Stimulated activated naive CD8-positive, alpha-beta T cell treated with anti-CD3 and anti-CD28 coated beads, Interleukin-15, Interleukin-2, amounts not matched to agents 100 ng/mL and 50 ng/mL, for 24 hours (primary cell): ENCODE measurements around the gene XIRP2.

ENCODE experiments used
- H3K27ac Mint-ChIP-seq: one replicate; pipeline ENCODE4 v1.8.0; 2021; ENCODE audit warnings: mild to moderate bottlenecking, mixed read lengths
- H3K27me3 Mint-ChIP-seq: one replicate; pipeline ENCODE4 v1.8.0; 2021; ENCODE audit warnings: mixed read lengths
- H3K36me3 Mint-ChIP-seq: one replicate; pipeline ENCODE4 v1.8.0; 2021; ENCODE audit warnings: low read depth, mixed read lengths
- H3K4me1 Mint-ChIP-seq: one replicate; pipeline ENCODE4 v1.8.0; 2021; ENCODE audit warnings: low read depth, mixed read lengths
- H3K4me3 Mint-ChIP-seq: one replicate; pipeline ENCODE4 v1.8.0; 2021; ENCODE audit warnings: mild to moderate bottlenecking, mixed read lengths
- H3K9me3 Mint-ChIP-seq: one replicate; pipeline ENCODE4 v1.8.0; 2021; ENCODE audit warnings: mixed read lengths

XIRP2 gene

DNA sequence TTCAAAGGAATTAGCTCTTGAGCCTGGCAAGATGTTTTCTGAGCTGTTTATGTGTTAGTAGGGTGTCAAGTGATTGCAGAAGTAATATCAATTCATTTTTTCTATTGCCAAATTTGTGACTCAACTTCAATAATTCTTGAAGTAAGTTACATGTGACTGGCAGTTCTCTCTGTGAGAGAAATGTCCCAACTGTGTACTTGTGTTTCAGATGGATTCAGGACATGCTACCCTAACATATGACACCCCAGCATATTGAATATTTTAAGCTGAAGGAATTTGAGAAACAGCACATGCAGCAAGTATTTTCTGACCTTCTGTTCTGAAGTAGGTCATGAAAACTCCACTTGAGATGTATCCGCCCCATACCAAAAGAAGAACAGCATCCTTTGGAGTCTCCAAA is 263.6 kb downstream of the XIRP2 start:
- Mint-ChIP-seq H3K27me3 (no peaks in the 10 kb centered on the region), H3K9me3 (no peaks in the 10 kb centered on the region), H3K27ac (no peak overlapping the region), H3K36me3 (no peaks in the 10 kb centered on the region), H3K4me3 (no peak overlapping the region), H3K4me1 (no peaks in the 10 kb centered on the region)

DNA sequence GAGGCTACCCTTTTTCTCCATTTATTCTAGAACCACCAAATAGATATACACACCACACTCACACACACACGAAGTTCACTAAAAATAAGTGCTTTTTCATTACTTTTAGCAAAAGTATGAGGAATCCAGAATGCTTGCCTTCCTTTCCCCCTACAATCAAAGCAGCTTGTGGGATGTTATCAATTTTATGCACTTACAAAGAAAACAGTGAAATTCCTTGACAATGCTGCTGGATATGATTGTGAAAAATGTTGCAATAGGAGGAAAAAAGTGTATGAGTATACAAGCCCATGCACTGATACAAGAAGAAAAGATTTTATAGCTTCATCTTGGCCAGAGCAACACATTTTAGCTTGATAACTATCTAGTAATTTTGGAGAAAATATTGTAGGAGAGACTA is 269.2 kb downstream of the XIRP2 start:
- no peaks in the 10 kb centered on the region for H3K9me3 Mint-ChIP-seq
- no peaks in the 10 kb centered on the region for H3K36me3 Mint-ChIP-seq
- no peaks in the 10 kb centered on the region for H3K27me3 Mint-ChIP-seq
- H3K4me1 Mint-ChIP-seq = no peaks in the 10 kb centered on the region
- H3K27ac Mint-ChIP-seq = no peak overlapping the region
- H3K4me3 Mint-ChIP-seq = no peak overlapping the region

DNA sequence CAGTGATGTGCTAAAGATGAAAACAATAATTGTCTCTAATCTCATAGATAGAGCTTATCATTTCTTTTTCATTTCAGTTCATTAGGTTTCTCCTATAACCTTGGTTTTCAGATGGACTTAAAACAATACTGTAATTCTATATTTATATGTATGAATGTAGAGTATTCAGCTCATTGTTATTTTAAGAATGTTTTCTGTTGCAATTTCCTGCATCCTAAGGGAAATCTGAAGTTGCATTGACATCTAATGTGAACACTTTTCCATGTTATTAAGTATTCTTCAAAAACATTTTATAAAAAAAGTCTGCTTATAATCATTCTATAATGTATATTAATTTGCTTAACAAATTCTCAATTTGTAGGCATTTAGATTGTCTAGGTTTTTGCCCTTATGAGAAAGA is 288.9 kb downstream of the XIRP2 start:
- Mint-ChIP-seq H3K4me1 (no peaks in the 10 kb centered on the region), H3K4me3 (no peak overlapping the region), H3K27me3 (no peaks in the 10 kb centered on the region), H3K36me3 (no peaks in the 10 kb centered on the region), H3K27ac (no peak overlapping the region), H3K9me3 (peaks cover 13% of the 10 kb centered on the region)

DNA sequence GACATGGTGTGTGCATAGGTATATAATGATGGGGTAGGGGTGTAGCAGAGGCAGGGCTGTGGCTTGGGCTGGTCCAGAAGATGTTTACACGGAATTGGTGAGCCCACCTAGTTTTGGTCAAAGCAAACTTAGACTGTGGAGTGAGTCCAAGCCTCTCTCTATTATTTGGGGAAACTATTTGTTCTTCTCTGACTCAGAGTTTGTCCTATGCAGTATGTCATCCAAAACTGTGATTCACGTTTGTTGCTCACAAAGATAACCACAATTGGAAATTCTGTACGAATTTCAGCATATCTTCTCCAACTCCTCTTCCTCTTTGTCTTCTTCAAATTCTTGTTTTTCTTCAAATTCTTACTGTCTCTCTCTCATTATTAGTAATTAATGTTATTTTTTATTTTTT is 292.9 kb downstream of the XIRP2 start:
- Mint-ChIP-seq H3K36me3 (no peaks in the 10 kb centered on the region), H3K4me1 (no peaks in the 10 kb centered on the region), H3K9me3 (no peaks in the 10 kb centered on the region), H3K27me3 (no peaks in the 10 kb centered on the region), H3K4me3 (no peak overlapping the region), H3K27ac (no peak overlapping the region)

DNA sequence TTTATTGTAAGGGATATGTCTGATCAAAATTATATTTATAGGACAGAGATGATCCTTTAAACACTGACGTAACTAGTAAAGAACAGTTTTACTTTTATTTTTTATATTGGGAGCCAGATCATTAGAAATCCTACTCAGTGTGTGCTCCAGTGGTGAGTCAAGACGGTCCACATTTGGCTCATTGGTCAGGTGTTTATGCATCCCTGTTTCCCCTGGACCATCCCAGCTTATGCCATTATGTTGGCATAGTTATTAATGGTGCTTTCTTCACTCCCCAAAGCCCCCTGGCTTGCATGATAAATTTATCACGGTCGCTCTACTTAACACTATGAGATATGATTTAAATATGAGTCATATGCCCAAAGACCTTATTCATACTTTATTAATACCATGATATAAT is 293.4 kb downstream of the XIRP2 start:
- no peaks in the 10 kb centered on the region for H3K36me3 Mint-ChIP-seq
- H3K4me3 Mint-ChIP-seq = no peak overlapping the region
- no peaks in the 10 kb centered on the region for H3K4me1 Mint-ChIP-seq
- H3K9me3 Mint-ChIP-seq = no peaks in the 10 kb centered on the region
- no peaks in the 10 kb centered on the region for H3K27me3 Mint-ChIP-seq
- no peak overlapping the region for H3K27ac Mint-ChIP-seq

DNA sequence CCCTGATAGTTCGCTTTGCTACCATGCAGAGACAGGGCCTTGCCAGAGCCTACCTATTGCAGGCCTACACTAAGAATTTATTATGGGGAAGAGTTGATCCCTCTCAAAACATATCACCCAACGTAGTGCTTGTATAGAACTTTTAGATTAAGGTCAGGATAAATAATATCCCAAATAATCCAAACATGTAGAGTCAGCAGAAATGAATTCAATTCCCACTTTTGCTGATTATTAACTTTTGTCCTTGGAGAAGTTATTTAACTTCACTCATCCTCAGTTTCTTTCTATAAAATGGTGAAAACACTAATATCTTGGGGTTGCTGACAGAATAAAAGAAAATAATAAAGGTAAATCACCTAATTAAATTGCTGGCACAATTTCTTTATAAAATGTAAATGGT is 294.1 kb downstream of the XIRP2 start:
- no peak overlapping the region for H3K4me3 Mint-ChIP-seq
- no peaks in the 10 kb centered on the region for H3K36me3 Mint-ChIP-seq
- H3K27me3 Mint-ChIP-seq = no peaks in the 10 kb centered on the region
- H3K27ac Mint-ChIP-seq = no peak overlapping the region
- no peaks in the 10 kb centered on the region for H3K9me3 Mint-ChIP-seq
- no peaks in the 10 kb centered on the region for H3K4me1 Mint-ChIP-seq

DNA sequence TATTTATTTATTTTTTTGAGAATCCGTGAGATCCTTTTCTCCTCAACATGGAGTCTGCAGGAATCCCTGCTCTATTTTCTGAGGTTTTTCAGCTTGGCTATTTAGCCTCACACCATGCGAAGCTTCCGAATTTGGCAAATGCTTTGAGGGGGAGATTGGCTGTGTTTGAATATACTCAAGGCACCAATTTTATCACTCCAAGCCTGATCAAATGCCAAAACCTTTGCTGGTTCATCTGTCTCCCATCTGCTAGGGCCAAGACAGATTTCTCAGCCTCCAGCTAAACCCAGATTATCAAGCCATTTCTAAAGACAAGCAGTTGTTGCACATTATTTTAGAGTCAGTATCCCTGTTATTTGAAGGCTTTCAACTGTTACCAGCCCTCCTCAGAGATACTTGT is 295.7 kb downstream of the XIRP2 start:
- Mint-ChIP-seq H3K27ac (no peak overlapping the region), H3K9me3 (no peaks in the 10 kb centered on the region), H3K36me3 (no peaks in the 10 kb centered on the region), H3K4me3 (no peak overlapping the region), H3K27me3 (no peaks in the 10 kb centered on the region), H3K4me1 (no peaks in the 10 kb centered on the region)

DNA sequence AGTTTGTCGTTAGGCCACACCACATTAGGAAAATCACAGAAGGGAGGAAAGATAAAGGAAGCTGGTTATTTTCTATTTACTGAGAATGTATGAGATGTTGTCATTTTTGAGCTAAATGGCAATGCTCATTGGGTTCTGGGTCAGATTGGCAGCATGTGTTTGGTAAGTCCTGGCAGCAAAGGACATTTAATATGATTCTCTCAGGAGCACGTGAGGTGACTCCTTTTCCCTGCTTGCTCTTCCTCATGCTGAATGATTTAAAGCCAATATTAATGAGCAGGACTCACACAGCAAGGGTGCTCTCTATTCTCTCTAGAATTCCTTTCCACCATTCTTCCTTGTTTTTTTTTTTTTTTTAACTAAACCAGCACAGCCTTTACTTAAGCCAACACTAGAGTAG is 298.2 kb downstream of the XIRP2 start:
- Mint-ChIP-seq H3K4me3 (no peak overlapping the region), H3K36me3 (no peaks in the 10 kb centered on the region), H3K27me3 (no peaks in the 10 kb centered on the region), H3K27ac (no peak overlapping the region), H3K9me3 (no peaks in the 10 kb centered on the region), H3K4me1 (no peaks in the 10 kb centered on the region)

DNA sequence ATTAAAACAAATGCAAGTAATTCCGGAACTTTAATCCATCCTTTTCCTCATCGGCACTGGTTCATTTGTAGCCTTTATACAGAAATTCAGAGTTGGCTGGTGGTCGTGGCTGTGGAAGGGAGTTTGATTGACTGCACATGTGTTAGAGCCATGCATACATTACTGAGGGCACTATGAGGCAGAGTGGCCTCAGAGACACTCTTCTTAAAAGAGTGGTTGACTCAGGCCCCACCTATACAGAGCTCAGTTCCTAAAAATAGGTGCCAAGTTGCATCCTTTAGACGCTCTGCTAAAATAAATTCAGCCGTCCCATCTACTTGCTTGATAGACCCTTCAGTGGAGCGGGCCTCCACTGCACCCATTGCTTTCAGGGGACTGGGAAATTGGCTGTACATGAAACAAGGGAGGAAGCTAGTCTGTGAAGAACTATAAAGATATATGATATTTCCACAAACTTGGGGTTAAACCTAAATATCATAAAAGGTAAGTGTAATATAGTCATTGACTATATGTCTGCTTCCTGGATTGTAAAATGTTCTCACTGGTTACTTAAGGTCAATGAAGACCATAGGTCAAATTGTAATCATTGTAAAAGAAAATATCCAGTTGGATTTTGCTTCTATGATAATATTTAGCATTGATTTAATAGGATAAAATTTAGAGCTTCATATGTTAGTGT is 298.9 kb downstream of the XIRP2 start:
- Mint-ChIP-seq H3K4me3 (no peak overlapping the region), H3K4me1 (no peaks in the 10 kb centered on the region), H3K27me3 (no peaks in the 10 kb centered on the region), H3K36me3 (no peaks in the 10 kb centered on the region), H3K9me3 (no peaks in the 10 kb centered on the region), H3K27ac (no peak overlapping the region)

DNA sequence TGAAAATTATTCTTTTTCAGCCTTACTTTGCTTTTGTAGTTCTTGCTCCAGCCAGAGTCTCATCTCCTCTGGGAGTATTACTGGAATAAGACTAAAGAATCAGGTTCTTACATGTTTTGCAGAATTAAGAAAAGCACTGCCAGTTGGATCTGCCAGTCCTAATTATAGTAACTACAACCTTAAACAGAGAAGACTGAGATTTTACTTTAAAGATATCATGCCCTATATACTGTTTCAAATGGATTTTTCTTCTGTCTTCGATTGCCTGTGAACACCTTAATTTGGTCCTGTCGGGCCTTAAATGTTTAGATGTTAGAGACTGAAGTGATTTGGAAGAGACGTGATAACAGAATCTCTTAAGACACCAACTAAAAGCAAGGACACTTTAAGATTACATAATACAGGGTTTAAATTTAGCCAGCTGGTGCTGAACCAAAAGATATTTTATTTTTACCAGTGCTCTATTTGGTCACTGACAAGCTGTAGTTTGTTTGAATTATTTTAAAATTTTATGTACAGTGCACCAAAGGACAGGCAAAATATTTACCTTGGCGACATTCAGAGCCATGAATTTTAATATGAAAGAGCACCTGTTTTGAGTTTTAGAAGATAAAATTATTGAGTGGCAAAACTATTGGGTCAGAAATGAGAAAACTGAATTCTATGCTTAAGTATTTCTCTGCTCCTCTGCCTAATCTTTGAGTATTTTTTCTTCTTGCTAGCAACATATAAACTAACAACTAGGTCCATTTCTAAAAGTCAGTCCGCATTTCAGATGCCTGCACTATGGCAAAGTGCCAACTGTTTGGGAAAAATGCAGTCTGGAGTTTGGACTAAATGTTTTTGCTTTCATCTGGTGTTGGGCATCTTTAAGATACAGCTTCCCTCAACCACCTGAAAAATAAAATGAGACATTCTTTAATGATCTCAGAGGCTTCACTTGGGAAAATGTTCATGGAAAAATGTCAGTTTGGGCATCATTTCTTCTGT is 300.0 kb downstream of the XIRP2 start:
- no peak overlapping the region for H3K27ac Mint-ChIP-seq
- no peaks in the 10 kb centered on the region for H3K4me1 Mint-ChIP-seq
- no peaks in the 10 kb centered on the region for H3K36me3 Mint-ChIP-seq
- no peaks in the 10 kb centered on the region for H3K9me3 Mint-ChIP-seq
- H3K4me3 Mint-ChIP-seq = no peak overlapping the region
- no peaks in the 10 kb centered on the region for H3K27me3 Mint-ChIP-seq

DNA sequence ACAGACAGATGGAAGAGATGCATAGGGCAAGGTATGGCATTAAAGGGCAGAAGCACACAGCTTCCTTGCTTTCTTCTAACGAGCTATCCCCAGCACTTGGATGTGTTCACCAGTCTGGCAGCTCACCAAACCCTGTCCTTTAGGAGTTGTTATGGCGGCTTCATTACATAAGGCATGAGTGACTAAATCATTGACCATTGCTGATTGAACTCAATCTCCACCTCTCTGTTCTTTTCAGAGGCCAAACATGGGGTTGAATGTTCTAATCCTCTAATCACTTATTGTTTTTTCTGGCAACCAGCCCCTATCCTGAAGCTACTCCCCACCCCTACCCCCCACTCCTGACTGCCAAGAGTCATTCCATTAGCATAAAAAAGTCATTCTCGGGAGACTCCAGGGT is 301.8 kb downstream of the XIRP2 start:
- H3K4me1 Mint-ChIP-seq = no peaks in the 10 kb centered on the region
- H3K4me3 Mint-ChIP-seq = no peak overlapping the region
- no peaks in the 10 kb centered on the region for H3K36me3 Mint-ChIP-seq
- H3K9me3 Mint-ChIP-seq = no peaks in the 10 kb centered on the region
- no peaks in the 10 kb centered on the region for H3K27me3 Mint-ChIP-seq
- H3K27ac Mint-ChIP-seq = no peak overlapping the region

DNA sequence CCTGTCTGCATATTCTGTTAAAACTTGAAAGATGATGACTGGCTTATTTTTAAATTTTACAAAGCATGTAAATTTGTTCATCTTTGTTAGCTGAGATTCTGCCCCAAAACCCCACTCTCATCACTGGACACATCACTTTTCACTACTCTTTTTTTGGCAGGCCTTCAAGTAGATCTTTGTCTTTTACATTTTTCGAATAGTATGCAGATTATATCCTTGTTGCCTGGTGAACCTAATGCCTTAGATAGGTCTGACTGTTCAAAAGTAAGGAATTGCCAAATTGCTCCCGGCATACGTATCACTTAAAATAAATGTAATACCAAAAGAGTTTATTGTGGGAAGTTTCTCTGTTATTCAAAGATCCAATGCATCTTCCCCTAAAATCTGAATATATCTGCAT is 303.3 kb downstream of the XIRP2 start:
- no peaks in the 10 kb centered on the region for H3K9me3 Mint-ChIP-seq
- no peaks in the 10 kb centered on the region for H3K36me3 Mint-ChIP-seq
- no peak overlapping the region for H3K4me3 Mint-ChIP-seq
- H3K4me1 Mint-ChIP-seq = peaks cover 2% of the 10 kb centered on the region
- H3K27me3 Mint-ChIP-seq = no peaks in the 10 kb centered on the region
- H3K27ac Mint-ChIP-seq = no peak overlapping the region

DNA sequence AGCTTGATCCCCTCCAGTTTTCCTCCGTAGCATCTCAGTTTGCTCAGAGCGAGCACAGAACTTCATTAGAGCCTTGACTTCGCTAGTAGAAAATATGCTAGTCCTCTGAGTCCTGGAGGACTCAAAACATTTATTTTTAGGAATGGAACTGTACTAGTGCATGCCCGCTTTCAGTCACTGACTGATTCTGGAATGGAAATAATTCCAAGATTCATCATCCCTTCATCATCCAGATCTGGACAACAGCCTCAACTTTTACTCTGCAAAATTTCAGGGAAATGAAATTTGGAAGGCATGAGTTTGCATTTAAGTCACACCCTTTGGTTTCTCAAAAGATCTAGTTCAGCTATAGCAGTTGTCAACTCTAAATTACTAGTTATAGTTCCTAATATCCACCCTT is 304.6 kb downstream of the XIRP2 start:
- Mint-ChIP-seq H3K27me3 (no peaks in the 10 kb centered on the region), H3K27ac (no peak overlapping the region), H3K4me1 (peaks cover 5% of the 10 kb centered on the region), H3K9me3 (no peaks in the 10 kb centered on the region), H3K36me3 (no peaks in the 10 kb centered on the region), H3K4me3 (no peak overlapping the region)

DNA sequence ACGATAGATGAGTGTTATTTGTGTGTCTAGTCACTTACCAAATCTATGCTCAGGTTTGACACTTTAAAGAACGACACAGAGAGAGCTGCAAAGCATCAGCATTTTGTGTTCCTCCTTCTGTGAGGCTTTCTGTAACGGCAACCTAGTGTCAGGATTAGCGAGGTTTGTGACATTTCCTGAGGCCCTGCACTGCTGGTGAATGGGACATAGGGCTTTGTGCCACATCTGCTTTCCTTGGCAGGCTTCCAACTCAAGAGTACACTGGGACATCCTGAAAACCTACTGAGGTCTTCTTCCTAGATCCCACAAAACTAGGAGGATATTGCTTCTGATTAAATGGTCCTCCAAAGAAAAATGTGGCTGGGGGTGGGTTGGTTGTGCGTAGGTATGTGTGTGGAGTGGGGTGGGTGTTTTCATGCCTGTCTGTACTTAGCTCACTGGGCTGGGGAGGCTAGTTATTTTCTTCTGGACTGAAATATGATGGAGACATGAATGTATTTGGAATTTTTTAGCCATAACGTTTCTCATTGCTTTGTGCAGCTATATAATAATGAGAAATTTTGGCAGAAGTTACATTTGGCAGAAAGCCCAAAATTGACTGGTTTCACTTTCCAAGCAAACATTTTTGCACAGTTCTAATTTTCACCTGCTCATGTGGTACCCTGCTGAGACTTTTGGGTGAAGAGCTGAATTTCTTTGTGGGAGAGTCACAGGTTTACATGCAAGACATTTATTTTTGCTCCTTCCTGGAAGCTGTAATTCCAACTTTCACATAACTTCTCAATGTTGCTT is 308.4 kb downstream of the XIRP2 start:
- Mint-ChIP-seq H3K4me3 (no peak overlapping the region), H3K9me3 (no peaks in the 10 kb centered on the region), H3K27me3 (no peaks in the 10 kb centered on the region), H3K4me1 (peaks cover 5% of the 10 kb centered on the region), H3K27ac (no peak overlapping the region), H3K36me3 (no peaks in the 10 kb centered on the region)

DNA sequence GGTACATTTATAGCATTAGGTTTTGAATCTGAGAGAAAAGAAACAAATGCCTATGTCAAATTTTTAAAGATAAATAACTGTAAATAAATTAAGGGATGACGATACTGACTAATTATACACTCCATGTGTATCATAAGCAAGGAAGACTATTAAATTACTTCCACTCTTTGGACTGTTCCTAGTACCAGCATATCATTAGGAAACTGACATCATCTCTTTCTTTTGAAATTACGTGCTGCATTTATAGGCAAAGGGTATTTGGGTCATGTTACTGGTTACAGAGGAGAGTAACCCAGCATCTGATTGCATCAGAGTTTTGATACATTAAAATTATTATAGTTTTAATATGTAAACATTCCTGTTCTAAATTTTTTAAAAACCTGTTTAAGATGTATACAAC is 309.7 kb downstream of the XIRP2 start:
- no peaks in the 10 kb centered on the region for H3K9me3 Mint-ChIP-seq
- H3K27ac Mint-ChIP-seq = no peak overlapping the region
- H3K4me1 Mint-ChIP-seq = peaks cover 5% of the 10 kb centered on the region
- no peak overlapping the region for H3K4me3 Mint-ChIP-seq
- H3K27me3 Mint-ChIP-seq = no peaks in the 10 kb centered on the region
- H3K36me3 Mint-ChIP-seq = no peaks in the 10 kb centered on the region
